COLO668 (cell line): ENCODE measurements around the gene PLLP.

Experiments used
- DNase-seq: peaks from one replicate; lab custom pipeline; 2025; ENCODE audit not compliant: unreplicated experiment; lab: John Stamatoyannopoulos, UW

The PLLP gene, protein sequence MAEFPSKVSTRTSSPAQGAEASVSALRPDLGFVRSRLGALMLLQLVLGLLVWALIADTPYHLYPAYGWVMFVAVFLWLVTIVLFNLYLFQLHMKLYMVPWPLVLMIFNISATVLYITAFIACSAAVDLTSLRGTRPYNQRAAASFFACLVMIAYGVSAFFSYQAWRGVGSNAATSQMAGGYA

DNA sequence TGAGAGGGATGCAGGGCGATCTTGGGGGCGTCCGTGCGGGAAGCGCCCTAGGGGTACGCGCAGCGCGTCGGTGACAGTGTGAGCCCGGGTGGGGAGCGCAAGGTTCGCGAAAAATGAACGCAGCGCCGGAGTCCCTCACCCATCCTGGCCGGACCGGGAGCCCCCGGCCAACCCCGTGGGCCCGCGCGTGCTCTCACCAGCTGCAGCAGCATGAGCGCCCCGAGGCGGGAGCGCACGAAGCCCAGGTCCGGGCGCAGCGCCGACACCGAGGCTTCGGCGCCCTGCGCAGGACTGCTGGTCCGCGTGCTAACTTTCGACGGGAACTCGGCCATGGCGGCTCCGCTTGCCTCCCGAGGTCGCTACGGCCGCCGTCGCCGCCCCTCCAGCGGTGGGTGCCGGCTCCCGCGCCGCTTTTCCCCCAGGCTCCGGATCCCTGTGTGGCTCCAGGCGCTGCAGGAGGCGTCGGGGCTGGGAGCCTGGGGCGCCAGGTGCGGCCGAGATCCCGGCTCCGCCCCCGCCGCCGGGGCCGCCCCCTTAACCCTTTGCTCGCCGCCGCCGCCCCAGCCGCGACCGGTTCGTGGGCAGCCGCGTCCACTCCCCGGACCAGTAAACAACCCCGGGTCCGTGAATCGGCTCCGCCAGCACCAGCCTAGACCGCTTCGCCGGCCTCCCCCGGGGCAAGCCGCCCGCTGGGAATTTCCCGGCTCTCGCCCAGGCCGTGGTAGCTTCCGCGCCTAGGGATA lies at the start of gene PLLP:
Gene PLLP, minus strand, starts transcription at position 464 of the 743 bp plus-strand sequence. Its CDS starts 132 bp downstream, at position 332.
- DNase-seq: peak; percentile 86

DNA sequence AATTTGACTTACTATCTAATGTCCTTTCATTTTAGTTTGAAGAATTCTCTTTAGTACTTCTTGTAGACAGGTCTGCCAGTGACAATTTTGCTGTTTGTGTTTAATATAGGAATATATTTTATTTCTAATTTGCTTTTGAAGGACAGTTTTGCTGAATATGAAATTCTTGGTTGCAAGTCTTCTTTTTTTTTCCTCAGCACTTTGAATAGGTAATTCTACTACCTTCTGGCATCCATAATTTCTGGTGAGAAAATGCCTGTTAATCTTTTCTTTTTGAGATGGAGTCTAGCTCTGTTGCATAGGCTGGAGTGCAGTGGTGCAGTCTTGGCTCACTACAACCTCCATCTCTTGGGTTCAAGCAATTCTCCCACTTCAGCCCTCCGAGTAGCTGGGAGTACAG lies 48.9 kb upstream of the PLLP start:
- DNase-seq: no peak

DNA sequence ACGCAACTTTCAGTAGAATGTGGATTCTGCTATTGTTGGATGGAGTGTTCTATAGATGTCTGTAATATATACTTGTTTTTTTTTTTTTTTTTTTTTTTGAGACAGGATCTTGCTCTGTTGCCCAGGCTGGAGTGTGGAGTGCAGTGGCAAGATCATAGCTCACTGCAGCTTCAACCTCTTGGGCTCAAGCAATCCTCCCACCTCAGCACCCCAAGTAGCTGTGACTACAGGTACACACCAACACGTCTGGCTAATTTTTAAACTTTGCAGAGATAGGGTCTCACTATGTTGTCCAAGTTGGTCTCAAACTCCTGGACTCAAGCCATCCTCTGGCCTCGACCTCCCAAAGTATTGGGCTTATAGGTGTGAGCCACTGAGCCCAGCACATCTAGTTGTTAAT lies 46.9 kb upstream of the PLLP start:
- no peak for DNase-seq

DNA sequence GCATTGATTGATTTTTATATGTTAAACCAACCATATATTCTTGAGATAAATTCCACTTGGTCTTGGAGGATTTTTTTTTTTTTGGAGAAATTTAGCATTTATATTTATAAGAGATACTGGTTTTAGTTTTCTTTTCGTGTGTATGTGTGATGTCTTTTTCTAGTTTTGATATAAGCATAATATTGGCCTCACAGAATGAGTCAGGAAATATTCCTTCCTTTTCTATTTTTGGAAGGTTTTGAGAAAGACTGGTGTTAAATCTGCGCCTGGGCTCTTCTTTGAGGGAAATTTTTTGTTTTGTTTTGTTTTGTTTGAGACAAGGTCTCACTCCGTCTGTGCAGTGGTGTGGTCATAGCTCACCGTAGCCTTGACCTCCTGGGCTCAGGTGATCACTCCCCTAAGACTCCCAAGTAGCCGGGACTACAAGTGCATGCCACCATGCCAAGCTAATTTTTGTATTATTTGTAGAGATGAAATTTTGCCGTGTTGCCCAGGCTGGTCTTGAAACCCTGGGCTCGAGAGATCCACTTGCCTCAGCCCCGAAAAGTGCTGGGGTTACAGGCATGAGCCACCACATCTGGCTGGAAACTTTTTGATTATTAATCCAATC lies 45.4 kb upstream of the PLLP start:
- DNase-seq: no peak

DNA sequence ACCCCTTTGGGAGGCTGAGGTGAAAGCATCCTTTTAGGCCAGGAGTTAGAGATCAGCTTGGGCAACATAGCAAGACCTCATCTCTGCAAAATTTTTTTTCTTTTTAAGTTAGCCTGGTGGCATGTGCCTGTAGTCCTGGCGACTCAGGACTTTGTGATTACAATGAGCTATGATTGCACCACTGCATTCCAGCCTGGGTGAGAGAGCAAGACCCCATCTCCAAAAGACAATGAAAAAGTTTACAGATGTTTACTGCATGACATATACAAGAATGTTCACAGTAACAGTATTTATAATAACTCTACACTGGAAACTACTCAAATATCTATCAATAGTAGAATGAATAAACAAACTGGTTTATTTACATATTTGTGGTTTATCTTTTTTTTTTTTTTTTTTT lies 41.0 kb upstream of the PLLP start:
- DNase-seq: no peak

DNA sequence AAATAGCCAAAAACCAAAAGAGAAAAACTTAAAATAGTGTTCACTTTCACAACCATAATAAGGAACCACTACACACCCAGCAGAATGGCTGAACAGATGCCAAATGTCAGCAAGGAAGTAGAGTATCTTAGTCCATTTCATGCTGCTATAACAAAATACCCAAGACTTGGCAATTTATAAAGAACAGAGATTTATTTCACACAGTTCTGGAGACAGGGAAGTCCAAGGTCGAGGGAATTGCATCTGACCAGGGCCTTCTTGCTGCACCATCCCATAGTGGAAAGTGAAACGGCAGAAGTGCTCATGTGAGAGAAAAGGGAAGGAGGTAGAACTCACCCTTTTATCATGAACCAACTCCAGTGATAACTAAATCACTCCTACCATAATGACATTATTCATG lies 40.3 kb upstream of the PLLP start:
- no peak for DNase-seq

DNA sequence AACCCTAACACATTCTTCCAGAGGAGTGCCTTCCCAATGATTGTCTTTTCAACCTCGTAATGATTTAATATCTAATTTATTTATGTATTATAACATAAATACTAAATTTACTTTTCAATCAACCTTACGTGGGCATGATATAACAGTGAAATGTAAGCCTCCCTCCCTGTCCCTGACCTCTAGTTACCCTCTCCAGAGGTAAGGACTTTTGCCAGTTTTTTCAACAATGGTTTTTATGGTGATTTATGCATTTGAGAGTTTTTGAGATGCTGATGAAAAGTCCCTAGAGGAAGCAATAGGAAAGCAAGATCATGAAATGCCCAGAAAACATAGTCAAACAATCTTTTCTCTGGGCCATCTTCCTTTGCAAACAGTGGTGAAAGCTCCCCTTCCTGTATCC lies 35.2 kb upstream of the PLLP start:
- no peak for DNase-seq

DNA sequence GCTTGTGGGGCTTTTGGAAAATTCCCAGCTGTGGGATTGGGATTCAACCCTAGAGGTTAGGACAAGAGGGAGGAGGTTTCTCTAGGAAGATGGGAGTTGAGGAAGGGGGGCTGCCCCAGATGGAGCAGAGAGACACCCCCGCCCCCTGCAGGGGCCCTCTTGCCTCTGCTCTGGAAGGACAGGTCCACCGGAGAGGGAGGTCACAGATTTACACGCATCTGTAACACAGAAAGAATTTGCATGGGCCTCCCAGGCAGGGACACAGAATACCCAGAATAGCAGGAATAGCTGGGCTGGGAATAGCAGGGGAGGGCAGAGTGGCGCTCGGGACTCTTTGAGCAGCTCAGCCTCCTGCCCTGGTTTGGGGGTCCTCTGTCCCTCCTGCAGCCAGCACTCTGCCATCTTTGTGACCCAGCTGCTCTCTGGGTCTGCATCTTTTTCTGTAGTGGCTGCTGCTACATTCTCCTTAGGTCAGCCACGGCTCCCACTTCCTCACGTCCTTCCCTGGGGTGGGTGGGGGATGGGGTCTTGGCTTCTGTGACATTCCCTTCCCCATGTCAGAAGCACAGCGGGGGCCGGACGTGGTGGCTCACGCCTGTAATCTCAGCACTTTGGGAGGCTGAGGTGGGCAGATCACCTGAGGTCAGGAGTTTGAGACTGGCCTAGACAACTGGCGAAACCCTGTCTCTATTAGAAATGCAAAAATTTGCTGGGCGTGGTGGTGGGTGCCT lies 33.9 kb upstream of the PLLP start:
- no peak for DNase-seq

DNA sequence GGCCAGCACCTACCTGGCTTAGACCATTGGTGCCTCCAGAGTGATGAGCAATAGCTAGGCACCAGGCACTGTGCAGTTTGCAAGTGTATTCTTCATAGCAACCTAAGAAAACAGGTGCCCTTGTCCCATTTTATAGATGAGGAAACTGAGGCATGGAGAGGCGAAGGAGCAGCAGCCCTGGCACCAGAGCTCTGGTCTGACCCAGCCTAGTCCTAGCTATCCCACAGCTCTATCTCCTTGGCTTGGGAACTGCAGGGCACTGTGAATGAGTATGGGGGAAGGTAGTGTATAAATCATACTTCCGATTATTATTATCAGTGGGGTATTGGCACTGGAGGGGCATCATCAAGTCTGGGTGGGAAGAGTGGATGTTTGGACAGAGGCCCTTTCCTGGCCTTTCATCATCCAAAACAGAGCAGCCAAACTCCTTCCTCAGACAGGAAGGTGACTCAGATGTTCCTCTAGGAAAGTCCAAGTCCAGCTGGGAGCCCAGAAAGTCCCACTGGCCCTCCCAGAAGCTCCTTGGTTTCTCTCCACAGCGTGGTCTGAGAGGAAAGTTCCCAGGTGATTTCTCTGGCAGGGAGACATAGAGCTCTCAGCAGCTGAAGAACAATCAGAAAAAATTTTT lies 32.0 kb upstream of the PLLP start:
- no peak for DNase-seq

DNA sequence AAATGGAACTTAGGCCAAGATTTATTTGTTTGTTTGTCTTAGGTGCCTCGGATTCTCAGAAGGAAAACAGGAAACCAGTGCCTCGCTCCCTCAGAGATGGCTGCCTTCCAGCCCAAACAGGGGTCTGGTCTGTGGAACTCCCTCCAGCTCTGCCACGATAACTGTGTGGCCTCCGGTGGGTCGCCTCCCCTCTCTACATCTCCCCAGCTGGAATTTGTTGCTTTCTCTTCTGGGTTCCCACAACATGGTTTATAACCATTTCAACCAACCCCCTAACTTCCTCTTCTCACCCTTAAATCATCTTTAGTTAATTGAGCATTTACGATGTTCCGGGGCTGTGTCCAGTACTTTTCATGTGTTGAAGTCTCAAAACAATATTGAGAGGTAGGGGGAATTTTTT lies 30.9 kb upstream of the PLLP start:
- no peak for DNase-seq

DNA sequence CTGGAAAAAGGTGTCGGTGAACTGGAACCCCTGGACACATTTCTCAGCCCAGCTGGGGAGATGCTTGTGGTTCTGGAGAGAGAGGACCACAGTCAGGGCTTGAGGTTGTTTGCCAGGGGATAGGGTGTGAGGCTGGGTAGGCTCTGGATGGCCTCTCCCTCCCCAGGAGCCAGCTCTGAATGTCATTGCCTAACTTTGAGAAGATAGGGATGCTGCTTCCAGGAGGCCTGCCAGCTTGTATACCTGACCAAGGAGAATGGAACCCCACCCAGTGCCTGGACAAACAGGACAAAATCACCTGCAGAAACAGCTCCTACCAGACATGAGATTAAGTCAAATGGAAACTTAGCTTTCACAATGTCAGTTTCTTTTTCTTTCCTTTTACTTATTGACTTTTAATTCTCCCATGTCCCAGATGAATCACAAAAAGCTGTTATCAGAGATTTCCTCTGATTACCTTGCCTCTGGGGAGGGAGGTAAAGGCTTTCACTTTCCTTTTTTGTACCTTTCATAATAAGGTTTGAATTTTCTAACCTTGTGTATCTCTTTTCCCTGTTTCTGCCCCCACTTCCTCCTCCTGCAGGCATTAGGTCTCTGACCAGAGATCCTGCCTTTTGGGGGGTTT lies 29.8 kb upstream of the PLLP start:
- no peak for DNase-seq

DNA sequence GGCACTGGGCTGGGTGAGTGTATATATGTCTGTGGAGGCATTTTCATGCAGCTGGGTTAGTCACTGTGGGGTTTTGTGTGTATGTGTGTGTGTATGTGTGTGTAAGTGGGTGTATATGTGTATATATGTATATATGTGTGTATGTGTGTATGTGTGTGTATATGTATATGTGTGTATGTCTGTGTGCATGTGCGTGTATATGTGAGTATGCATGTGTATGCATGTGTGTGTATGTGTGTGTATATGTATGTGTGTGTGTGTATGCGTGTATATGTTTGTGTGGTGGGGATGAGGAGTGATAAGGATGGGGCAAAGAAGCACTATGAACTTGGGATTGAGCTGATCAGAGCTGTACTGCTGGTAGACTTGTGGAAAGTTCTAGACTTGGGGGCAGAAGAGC lies 29.0 kb upstream of the PLLP start:
- no peak for DNase-seq

DNA sequence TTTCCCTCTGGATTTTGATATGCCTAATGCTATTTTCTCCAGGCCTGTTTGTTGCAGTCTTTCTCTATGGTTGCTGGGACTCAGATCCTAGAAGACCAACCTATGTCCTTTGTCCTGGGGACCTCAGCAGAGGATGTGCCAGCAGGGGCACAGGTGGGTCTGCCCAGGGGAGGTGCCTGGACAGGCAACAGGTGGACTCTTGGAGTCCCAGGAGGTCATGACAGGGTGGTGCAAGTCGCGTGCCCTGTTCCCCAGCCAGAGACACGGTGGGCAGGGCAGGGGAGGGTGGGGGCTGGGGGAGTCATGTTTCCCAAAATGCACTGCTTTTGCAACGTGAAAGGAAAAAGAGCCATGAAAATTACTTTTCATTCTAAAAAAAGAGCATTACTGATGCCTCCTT lies 26.3 kb upstream of the PLLP start:
- no peak for DNase-seq

DNA sequence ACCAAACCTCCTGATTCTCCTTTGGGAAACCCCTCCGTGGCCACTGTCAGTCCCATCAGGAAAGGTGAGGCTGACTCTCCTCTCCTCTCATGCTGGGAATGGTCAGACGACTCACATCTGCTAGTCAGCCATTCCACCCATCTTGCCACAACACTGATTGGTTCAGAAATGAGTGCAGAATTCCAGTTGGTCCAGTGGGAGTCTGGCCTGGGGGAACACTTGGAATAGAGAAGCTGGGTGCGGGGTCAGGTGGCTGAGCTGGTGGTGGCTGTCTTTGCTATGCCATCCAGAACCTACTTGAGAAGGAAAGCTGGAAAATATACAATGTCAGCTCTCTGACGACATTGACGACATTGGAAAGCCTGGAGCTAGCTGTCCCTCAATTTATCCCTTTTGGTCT lies 23.6 kb upstream of the PLLP start:
- no peak for DNase-seq

DNA sequence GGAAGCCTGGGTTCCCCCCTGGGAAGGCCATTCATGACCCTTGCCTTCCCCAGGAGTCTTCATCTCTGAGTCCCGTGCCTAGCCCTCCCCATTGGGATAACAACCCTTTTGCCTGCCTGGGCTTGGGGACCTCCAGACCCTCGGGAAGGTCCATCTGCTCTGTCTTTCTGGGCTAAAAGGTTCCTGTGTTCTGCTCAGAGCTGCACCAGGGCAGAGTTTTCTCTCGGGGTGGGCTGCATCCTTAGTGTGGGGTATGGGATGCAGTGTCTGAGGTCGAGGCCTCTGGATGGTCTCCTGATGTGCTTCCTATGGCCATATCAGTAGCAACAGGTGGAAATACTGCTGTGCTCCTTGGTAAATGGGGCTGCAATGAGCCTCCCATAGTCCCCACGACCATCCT lies 22.9 kb upstream of the PLLP start:
- no peak for DNase-seq

DNA sequence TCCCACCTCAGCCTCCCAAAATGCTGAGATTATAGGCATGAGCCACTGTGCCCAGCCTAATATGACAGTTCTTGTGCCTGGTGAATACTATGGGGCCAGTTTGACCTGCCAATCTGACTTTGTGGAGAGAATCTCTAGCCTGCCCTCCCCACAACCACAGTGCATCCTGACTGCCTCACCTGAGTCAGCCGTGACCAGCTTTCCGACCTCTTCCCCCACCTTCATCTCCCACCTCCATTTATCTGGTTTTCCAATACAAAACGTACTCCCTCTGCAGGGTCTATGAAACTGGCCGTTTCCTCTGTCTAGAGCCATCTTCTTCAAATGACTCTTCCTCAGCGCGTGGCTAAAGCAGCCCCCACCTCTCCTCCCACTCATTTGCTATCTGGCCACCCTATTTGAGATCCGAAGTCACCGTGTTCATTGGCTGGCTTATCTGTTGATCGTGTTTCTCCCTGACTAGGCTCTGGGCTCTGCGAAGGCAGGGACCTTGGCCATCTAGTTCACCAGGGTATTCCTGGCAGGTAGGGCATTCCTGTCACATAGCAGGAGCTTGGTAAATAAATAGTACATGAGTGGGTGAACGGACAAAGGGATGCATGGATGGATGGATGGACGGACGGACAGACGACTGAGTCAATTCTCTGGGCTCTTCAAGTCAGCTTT lies 22.3 kb upstream of the PLLP start:
- DNase-seq: no peak

DNA sequence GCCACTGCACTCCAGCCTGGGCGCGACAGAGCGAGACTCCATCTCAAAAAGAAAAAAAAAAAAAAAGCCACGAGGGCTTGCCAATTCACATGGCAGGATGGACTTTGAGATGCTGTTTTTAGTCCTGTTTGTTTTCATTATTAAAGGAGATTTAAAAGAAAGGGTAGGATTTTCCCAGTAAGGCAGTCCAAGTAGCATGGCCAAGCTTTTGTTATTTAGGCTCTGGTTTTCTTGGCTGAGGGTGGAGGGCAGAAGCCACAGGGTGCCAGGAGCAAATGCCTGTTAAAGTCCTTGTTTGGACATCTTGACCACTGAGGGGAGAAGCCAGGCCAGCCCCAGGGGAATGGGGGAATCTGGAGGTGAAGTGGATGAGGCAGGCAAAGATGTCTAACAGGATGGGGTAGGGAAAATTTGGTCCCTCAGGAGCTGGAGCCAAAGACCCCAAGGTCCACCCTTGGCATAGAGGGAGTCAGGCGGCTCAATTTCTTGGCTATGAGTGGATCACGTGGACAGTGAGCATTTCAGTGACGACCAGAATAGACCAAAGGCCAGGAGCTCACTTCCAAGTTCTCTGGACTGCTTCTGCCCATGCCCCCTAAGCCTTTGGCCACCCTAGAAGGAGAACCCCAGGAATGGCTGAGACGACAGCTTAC lies 20.8 kb upstream of the PLLP start:
- DNase-seq: no peak

DNA sequence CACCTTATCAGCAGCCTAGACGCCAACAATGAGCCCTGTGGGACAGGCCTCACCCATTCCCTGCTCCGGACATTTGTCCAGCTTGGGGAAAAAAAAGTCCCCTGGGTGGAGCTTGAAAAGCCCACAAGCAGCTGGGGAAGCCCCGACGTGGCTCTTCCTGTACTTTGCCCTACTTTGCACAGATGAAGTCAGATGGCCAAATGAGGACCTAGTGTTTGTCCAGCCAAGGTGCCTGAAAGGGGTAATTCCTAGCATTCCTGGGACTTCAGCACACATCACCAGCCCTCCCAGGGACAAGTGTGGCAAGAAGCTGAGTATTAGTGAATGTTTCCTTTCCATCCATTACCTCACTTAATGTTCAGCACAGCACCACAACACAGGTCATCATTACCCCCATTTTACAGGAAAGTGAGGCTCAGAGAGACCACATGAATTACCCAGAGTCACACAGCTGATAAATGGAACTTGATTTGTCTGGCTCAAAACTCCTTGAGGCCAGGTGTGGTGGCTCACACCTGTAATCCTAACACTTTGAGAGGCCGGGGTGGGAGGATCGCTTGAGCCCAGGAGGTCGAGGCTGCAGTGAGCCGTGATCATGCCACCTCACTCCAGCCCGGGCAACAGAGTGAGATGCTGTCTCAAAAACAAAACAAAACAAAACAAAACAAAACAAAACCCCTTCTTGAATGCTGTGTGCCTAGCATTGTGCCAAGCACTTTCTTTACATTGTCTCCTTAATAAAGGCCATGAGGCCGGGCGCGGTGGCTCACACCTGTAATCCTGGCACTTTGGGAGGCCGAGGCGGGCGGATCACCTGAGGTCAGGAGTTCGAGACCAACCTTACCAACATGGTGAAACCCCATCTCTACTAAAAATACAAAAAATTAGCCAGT lies 19.9 kb upstream of the PLLP start:
- DNase-seq: no peak

DNA sequence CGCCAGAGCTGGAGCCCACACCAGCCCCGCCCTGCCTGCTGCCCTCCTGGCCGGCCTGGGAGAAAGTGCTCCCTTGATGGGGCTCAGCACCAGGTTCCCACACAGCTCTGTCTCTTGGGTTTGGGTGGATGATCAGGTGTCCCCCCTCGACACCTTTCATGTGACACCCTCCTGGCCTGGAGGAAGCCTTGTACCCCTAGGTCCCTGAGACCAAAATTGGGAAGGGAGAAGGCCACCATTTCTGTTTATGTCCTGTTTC lies 19.4 kb upstream of the PLLP start:
- DNase-seq: no peak
